HUES6 (cell line): Measurements from ENCODE around the gene MTMR3.

Source experiments
- H3K27ac ChIP-seq: 2 replicates; pipeline ENCODE4 v1.7.0; 2013; ENCODE audit warnings: low read depth, mild to moderate bottlenecking, low read length, inconsistent platforms
- H3K27me3 ChIP-seq: 2 replicates; pipeline ENCODE4 v1.6.1; 2013; ENCODE audit warnings: low read length; ENCODE audit not compliant: control insufficient read depth, insufficient read depth
- H3K36me3 ChIP-seq: 2 replicates; pipeline ENCODE4 v1.6.1; 2013; ENCODE audit warnings: low read length; ENCODE audit not compliant: control insufficient read depth, insufficient read depth
- H3K4me1 ChIP-seq: 2 replicates; pipeline ENCODE4 v1.6.1; 2013; ENCODE audit warnings: low read length; ENCODE audit not compliant: control insufficient read depth, insufficient read depth
- H3K4me3 ChIP-seq: 2 replicates; pipeline ENCODE4 v1.5.1; 2013; ENCODE audit warnings: low read depth, low read length
- H3K9ac ChIP-seq: one replicate; pipeline ENCODE4 v1.6.1; 2013; ENCODE audit warnings: mild to moderate bottlenecking, low read length
- H3K9me3 ChIP-seq: 2 replicates; pipeline ENCODE4 v1.6.1; 2013; ENCODE audit warnings: low read depth, low read length; ENCODE audit not compliant: control insufficient read depth, insufficient read depth

The MTMR3 gene

DNA sequence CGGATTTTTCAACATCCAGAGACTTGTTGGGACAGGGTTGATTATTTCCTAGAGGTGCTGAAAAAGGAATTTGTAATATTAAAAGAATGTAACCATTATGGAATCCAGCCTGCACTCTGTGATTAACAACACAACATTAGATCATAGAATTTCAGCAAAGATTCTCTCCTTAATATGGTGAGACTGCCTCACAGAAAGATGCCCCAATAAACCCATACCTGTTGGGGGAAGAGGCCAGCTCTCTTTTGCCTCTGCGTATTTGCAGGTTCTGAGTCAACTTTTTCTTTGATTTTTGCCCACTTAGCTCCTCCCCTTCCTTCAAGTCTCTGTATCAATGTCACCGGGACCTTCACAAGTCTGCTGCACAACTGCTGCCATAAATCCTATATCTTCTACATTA is 12.4 kb upstream of the MTMR3 start:
- H3K9me3 ChIP-seq: no peaks in the 10 kb centered on the region
- no peaks in the 10 kb centered on the region for H3K36me3 ChIP-seq
- no peak overlapping the region for H3K9ac ChIP-seq
- no peaks in the 10 kb centered on the region for H3K27me3 ChIP-seq
- no peak overlapping the region for H3K27ac ChIP-seq
- H3K4me3 ChIP-seq: no peak overlapping the region
- H3K4me1 ChIP-seq: peaks cover 24% of the 10 kb centered on the region

DNA sequence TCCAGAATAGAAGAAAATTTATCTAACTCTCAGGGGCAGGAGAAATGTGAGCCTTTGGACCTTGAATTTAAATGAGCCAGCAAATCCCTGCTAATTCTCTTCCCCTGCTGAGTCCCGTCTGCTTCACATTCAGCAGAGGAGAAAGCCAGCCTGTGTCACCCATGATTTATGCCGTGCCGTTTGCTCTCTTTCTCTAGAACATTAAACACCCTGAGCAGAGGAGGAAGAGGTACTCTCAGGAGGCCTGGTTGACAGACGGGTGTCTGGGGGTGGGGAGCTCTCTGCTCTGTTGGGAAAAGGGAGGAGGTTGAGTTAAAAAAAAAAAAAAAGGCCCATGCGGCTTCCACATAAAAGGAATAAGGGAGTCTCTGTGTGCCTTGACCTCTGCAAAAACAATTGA is 11.3 kb upstream of the MTMR3 start:
- Histone ChIP-seq H3K9ac (no peak overlapping the region), H3K4me3 (no peak overlapping the region), H3K4me1 (peaks cover 24% of the 10 kb centered on the region), H3K27me3 (no peaks in the 10 kb centered on the region), H3K9me3 (no peaks in the 10 kb centered on the region), H3K27ac (no peak overlapping the region), H3K36me3 (no peaks in the 10 kb centered on the region)

DNA sequence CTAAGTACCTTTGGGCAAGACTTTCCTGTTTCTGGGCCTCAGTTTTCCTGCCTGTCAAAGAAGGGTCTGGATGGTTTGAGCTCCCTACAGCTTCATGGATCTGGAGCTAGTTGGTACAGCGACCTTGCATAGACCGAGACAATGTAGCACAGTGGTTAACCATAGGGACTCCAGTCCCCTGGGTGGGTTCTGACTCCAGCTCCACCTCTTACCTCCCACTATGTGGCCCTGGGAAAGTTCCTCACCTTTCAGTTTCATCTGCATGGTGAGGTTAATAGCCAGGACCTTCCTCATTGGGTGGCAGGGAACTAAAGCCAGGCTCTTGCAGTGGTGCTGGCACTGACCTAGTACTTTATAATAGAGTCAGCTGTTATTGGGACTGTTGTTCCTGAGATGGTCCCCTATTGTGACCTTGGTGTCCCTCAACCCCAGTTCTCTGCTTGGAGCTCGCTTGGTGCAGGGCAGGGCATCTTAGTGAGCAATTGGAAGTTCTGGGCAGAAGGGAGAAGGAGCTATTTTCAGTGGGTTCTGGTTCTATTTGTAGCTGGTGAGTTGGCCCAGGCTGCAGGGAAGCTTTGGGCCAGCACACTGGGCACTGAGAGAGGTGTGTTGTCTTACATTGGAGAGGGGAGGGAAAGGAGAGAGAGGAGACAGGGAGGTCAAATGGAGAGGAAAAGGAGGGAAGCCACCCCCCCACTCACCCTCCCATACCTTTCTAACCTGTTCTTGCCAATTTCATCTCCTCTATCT is 10.7 kb upstream of the MTMR3 start:
- no peak overlapping the region for H3K27ac ChIP-seq
- H3K4me3 ChIP-seq: no peak overlapping the region
- no peaks in the 10 kb centered on the region for H3K9me3 ChIP-seq
- no peaks in the 10 kb centered on the region for H3K36me3 ChIP-seq
- H3K4me1 ChIP-seq: peaks cover 24% of the 10 kb centered on the region
- no peaks in the 10 kb centered on the region for H3K27me3 ChIP-seq
- no peak overlapping the region for H3K9ac ChIP-seq

DNA sequence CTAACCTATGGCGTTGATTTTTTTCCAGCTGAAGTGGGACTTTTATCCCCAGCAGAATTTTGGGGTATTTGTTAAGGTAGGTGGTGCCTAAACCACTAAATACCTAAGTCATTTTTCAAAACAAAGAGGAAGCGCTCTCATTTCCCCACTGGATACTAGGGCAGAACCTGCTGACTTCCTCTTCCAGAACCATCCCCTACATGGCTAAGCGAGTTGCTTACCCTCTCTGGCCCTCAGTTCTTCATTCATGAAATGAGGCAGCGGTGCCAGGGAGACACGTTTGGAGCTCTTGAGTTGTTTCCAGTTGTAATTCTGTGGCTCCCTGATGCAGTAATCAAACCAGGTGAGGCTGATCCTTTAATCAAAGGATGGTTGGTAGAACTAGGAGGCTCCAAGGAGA is 10.0 kb upstream of the MTMR3 start:
- Histone ChIP-seq H3K27me3 (no peaks in the 10 kb centered on the region), H3K4me1 (peaks cover 24% of the 10 kb centered on the region), H3K36me3 (no peaks in the 10 kb centered on the region), H3K4me3 (no peak overlapping the region), H3K9me3 (no peaks in the 10 kb centered on the region), H3K9ac (no peak overlapping the region), H3K27ac (no peak overlapping the region)

DNA sequence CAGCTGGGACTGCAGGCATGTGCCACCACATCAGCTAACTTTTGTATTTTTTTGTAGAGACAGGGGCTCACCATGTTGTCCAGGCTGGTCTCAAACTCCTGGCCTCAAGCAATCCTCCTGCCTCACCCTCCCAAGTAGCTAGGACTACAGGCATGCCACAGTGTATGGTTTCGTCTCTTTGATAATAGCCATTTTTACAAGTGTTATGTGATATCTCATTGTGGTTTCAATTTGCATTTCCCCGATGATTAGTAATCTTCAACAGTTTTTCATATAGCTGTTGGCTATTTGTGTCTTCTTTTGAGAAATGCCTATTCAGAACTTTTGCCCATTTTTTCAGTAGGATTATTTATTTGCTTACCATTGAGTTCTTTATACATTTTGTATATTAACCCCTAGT is 9.0 kb upstream of the MTMR3 start:
- H3K4me3 ChIP-seq: no peak overlapping the region
- H3K27me3 ChIP-seq: no peaks in the 10 kb centered on the region
- no peak overlapping the region for H3K9ac ChIP-seq
- H3K27ac ChIP-seq: no peak overlapping the region
- peaks cover 24% of the 10 kb centered on the region for H3K4me1 ChIP-seq
- no peaks in the 10 kb centered on the region for H3K9me3 ChIP-seq
- no peaks in the 10 kb centered on the region for H3K36me3 ChIP-seq

DNA sequence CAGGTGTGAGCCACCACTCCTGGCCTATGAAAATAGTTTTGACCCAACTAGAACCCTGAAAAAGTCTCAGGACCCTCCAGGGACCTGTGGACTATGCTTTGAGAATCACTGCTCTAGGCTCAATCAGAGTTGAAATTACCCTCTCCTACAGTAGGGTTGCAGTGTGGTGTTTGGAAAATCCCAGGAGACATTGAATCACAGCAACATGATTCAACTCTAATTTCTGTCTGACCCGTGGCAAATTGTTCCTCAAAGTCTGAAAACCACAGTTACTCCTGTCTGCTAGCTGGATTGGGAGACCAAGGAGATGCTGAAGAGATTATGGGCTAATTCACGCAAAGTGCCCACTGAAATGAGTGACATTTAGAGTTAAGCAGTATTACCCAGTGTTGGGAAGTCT is 5.4 kb upstream of the MTMR3 start:
- H3K4me3 ChIP-seq: no peak overlapping the region
- H3K9ac ChIP-seq: no peak overlapping the region
- no peaks in the 10 kb centered on the region for H3K27me3 ChIP-seq
- H3K36me3 ChIP-seq: no peaks in the 10 kb centered on the region
- no peak overlapping the region for H3K27ac ChIP-seq
- H3K9me3 ChIP-seq: no peaks in the 10 kb centered on the region
- H3K4me1 ChIP-seq: peaks cover 3% of the 10 kb centered on the region; the same call in 1 of the 2 replicates

DNA sequence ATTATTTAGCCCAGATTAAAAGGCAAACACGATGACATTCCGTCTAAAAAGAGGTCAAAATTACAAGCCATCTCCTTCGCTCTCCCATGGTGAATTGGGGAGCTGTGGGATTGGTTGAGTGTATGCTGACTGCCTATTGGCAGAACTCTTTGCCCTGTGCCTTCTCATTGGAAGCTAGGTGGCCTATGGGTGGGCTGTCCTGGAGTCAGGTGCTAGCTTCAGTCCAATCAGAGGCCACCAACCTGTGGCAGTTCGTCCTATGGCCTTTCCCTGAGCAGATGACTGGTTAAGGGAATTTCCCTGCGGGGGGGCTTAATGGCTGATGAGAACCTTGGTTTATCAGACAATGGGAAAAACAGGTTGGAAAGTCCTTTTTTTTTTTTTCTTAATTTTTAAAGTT is 3.2 kb upstream of the MTMR3 start:
- Histone ChIP-seq H3K4me1 (no peaks in the 10 kb centered on the region), H3K9me3 (no peaks in the 10 kb centered on the region), H3K27me3 (no peaks in the 10 kb centered on the region), H3K36me3 (no peaks in the 10 kb centered on the region), H3K4me3 (no peak overlapping the region), H3K9ac (no peak overlapping the region), H3K27ac (no peak overlapping the region)

GRCh38 chr22:29882716-29883044 is 294 bp upstream of the MTMR3 start:
- peaks cover 13% of the 10 kb centered on the region for H3K4me1 ChIP-seq
- H3K4me3 ChIP-seq: no peak overlapping the region
- H3K27ac ChIP-seq: no peak overlapping the region
- no peak overlapping the region for H3K9ac ChIP-seq
- H3K36me3 ChIP-seq: no peaks in the 10 kb centered on the region
- H3K9me3 ChIP-seq: no peaks in the 10 kb centered on the region
- no peaks in the 10 kb centered on the region for H3K27me3 ChIP-seq

DNA sequence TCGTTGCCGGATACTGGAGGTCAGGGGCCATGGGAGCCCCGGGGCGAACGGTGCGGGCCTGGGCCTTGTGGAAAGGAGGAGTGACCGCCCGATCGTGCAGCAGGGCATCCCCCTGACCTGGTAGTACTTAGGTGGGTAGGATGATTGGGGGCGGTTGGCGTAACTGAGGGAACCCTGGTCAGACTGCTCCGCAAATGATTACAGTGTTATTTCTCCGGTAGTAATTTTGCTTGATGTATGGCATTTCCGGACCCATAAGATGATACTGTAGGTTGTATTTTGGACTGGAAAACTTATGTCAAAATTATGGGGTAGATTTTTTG is 762 bp downstream of the MTMR3 start:
- Histone ChIP-seq H3K9ac (peak overlapping the region; percentile 73), H3K9me3 (no peaks in the 10 kb centered on the region), H3K4me3 (peak overlapping the region; percentile 98), H3K27me3 (no peaks in the 10 kb centered on the region), H3K36me3 (no peaks in the 10 kb centered on the region), H3K4me1 (peaks cover 13% of the 10 kb centered on the region), H3K27ac (0 out of 2 replicates have a peak overlapping the region, but pooled peaks have one; percentile 51)

DNA sequence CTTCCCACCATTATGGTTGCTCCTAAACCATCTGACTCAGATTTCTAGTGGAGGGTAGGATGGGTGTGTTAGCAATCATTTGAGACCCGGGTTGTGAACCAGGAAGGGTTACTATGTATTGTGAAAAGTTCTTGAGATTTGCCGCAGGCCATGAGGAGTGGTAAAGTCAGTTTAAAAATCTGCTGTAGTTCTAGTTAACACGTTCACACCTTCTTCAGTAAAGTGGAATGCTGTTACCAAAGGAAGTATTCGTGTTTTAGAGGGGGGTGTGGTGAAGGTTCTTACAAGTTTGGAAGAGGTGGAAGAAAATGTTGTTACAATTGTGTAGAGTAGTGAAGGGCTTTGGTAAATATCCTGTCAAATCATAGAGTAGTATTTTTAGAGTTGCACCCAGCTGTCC is 2.6 kb downstream of the MTMR3 start:
- Histone ChIP-seq H3K27ac (no peak overlapping the region), H3K9ac (no peak overlapping the region)

DNA sequence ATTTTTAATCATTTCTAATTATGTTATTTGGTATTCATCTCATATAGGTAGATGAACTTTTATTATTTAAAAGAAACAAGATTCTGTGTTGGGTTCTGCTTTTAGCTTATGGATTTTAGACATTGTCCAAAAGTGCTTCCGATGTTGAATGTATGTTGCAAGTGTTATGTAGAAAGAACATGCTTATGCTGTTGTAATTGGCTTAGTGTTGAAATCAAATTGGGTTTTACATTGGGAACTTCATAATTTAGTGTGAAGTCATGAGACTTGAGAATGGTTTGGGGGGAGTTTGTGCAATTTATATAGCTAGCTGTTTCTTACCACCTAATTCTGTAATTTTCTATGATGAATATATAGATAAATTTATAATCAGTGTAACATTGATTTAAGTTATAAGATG is 3.6 kb downstream of the MTMR3 start:
- Histone ChIP-seq H3K9ac (no peak overlapping the region), H3K9me3 (no peaks in the 10 kb centered on the region), H3K27me3 (no peaks in the 10 kb centered on the region), H3K27ac (no peak overlapping the region), H3K4me1 (peaks cover 13% of the 10 kb centered on the region), H3K36me3 (no peaks in the 10 kb centered on the region), H3K4me3 (no peak overlapping the region)

More for the DNA sequence above, 2.6 kb downstream of the MTMR3 start:
- H3K4me3 ChIP-seq: peak overlapping the region; percentile 11; the same call in 1 of the 2 replicates
- H3K9me3 ChIP-seq: no peaks in the 10 kb centered on the region
- no peaks in the 10 kb centered on the region for H3K36me3 ChIP-seq
- H3K4me1 ChIP-seq: peaks cover 13% of the 10 kb centered on the region
- no peaks in the 10 kb centered on the region for H3K27me3 ChIP-seq

DNA sequence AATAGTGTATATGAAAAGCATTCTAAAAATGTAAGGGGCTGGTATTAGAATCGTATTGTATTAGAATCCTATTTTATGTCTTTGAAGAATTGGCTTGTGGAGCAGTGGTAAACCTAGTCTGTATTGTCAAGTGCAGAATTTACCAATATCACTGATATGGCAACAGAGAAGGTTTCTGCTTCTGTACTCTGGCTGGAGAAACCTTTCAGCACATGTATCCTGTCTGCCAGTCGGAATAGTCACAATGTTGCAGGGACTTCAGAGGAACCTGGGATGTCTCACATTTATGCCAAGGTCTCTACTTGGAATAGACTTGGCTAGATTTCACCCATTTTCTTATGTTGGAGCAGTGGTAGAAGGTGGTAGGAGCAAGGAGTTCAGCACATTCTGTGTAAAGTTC is 4.4 kb downstream of the MTMR3 start:
- H3K9me3 ChIP-seq: no peaks in the 10 kb centered on the region
- H3K9ac ChIP-seq: no peak overlapping the region
- peaks cover 13% of the 10 kb centered on the region for H3K4me1 ChIP-seq
- no peaks in the 10 kb centered on the region for H3K36me3 ChIP-seq
- no peaks in the 10 kb centered on the region for H3K27me3 ChIP-seq
- no peak overlapping the region for H3K27ac ChIP-seq
- no peak overlapping the region for H3K4me3 ChIP-seq
